GM12878 (cell line): Measurements from ENCODE around the gene UBAP1L. TPM values are rescaled to one million over a fixed set of nuclear protein-coding genes. Genes with fewer than 3 reads are reported as not detected.

Experiments
- ATAC-seq: fragments of 200-7000 bp; cut with Tn5 transposase; 3 replicates; pipeline ENCODE4 v1.9.1; 2020; ENCODE audit warnings: mild to moderate bottlenecking, moderate library complexity
- BruUV-seq: library from RNA; stranded (reverse); fragments of 400-500 nt; replicated peaks from 2 replicates; lab custom pipeline; 2021; lab: Mats Ljungman, UMichigan
- CTCF ChIA-PET: fragments of 300-600 bp; sonication (Branson Sonifier 250); formaldehyde crosslinking; extraction: SDS; loops from one replicate; lab custom pipeline; 2021; ENCODE audit warnings: inconsistent platforms; lab: Yijun Ruan, JAX
- POLR2A ChIA-PET: fragments of 350-600 bp; formaldehyde crosslinking; extraction: SDS; loops from one replicate; lab custom pipeline; 2021; ENCODE audit warnings: inconsistent platforms; lab: Charles Lee
- RAD21 ChIA-PET: fragments of 300-600 bp; sonication (Branson Sonifier 250); formaldehyde crosslinking; loops from one replicate; lab custom pipeline; 2023; ENCODE audit warnings: antibody characterized with exemption; ENCODE audit not compliant: unreplicated experiment; lab: Charles Lee
- SMC1A ChIA-PET: fragments of 300-600 bp; sonication (Branson Sonifier 250); formaldehyde crosslinking; loops from one replicate; lab custom pipeline; 2023; ENCODE audit not compliant: unreplicated experiment, uncharacterized antibody; lab: Charles Lee
- DNase-seq: peaks from one replicate; pipeline ENCODE4 v3.0.0-alpha.2; 2011; ENCODE audit warnings: low read depth, low spot score
- FAIRE-seq: peaks from 3 replicates; lab custom pipeline; 2011; peaks lifted over from hg19 to GRCh38; lab: Jason Lieb, UNC
- H2AFZ ChIP-seq: 2 replicates; pipeline ENCODE4 v1.6.0; 2011; ENCODE audit warnings: low read depth, low read length, control low read depth; ENCODE audit not compliant: control insufficient read depth
- H3K27ac ChIP-seq: 2 replicates; pipeline ENCODE4 v1.5.1; 2011; ENCODE audit warnings: control low read depth; ENCODE audit not compliant: control insufficient read depth, insufficient read depth
- H3K27me3 ChIP-seq, 2 experiments: replicated peaks in 1 of 2; 2 replicates each; pipeline versions ENCODE4 v1.6.0 to v1.6.1; 2011; ENCODE audit warnings: low read length in 1 of 2; ENCODE audit not compliant: control insufficient read depth in 2 of 2, insufficient read depth in 2 of 2
- H3K36me3 ChIP-seq, 2 experiments: 2 replicates each; pipeline ENCODE4 v1.5.1; 2011; ENCODE audit warnings: low read length in 1 of 2; ENCODE audit not compliant: control insufficient read depth in 2 of 2, insufficient read depth in 2 of 2
- H3K4me1 ChIP-seq: 2 replicates; pipeline ENCODE4 v1.6.1; 2011; ENCODE audit warnings: mild to moderate bottlenecking, low read length, moderate library complexity, mixed read lengths; ENCODE audit not compliant: control insufficient read depth, insufficient read depth
- H3K4me2 ChIP-seq: 2 replicates; pipeline ENCODE4 v1.6.0; 2011; ENCODE audit warnings: control low read depth; ENCODE audit not compliant: control insufficient read depth, insufficient read depth
- H3K4me3 ChIP-seq: fragments of 200-600 bp; sonication (generic); 2 replicates; pipeline ENCODE4 v1.5.1; 2016
- H3K79me2 ChIP-seq: 2 replicates; pipeline ENCODE4 v1.6.0; 2011; ENCODE audit warnings: low read length; ENCODE audit not compliant: control insufficient read depth, insufficient read depth
- H3K9ac ChIP-seq: 2 replicates; pipeline ENCODE4 v1.8.0; 2011; ENCODE audit warnings: low read length, control low read depth, mixed read lengths; ENCODE audit not compliant: control insufficient read depth, insufficient read depth
- H3K9me3 ChIP-seq: replicated peaks from 3 replicates; pipeline ENCODE4 v1.5.1; 2011; ENCODE audit warnings: mild to moderate bottlenecking, low read length; ENCODE audit not compliant: control insufficient read depth, insufficient read depth
- H4K20me1 ChIP-seq: 2 replicates; pipeline ENCODE4 v1.6.0; 2011; ENCODE audit not compliant: control insufficient read depth, insufficient read depth
- BCL11A ChIP-seq: IDR thresholded peaks from 2 replicates; pipeline ENCODE4 v1.6.1; 2011; ENCODE audit warnings: low read depth, low read length
- CBX3 ChIP-seq: fragments of 200-600 bp; sonication (generic); IDR thresholded peaks from 2 replicates; pipeline ENCODE4 v1.6.1; 2016; ENCODE audit warnings: low read depth, borderline replicate concordance
- KLF5 ChIP-seq: fragments of 450-650 bp; IDR thresholded peaks from 2 replicates; pipeline ENCODE4 v1.6.1; 2014; ENCODE audit warnings: mild to moderate bottlenecking; ENCODE audit not compliant: partially characterized antibody
- RBBP5 ChIP-seq: fragments of 200-600 bp; sonication (generic); conservative IDR thresholded peaks from 2 replicates; pipeline ENCODE4 v1.6.1; 2016
- RELA ChIP-seq: fragments of 450-650 bp; IDR thresholded peaks from 2 replicates; pipeline ENCODE4 v1.8.0; 2014; ENCODE audit warnings: borderline replicate concordance; ENCODE audit not compliant: partially characterized antibody
- RUNX3 ChIP-seq: IDR thresholded peaks from 2 replicates; pipeline ENCODE4 v1.6.1; 2012; ENCODE audit warnings: low read length, inconsistent platforms
- SREBF1 ChIP-seq: IDR thresholded peaks from 2 replicates; pipeline ENCODE4 v1.6.1; 2012; ENCODE audit warnings: mild to moderate bottlenecking, low read length
- TCF3 ChIP-seq: IDR thresholded peaks from 2 replicates; pipeline ENCODE4 v1.6.1; 2012; ENCODE audit warnings: low read depth, mild to moderate bottlenecking, low read length, borderline replicate concordance; ENCODE audit not compliant: insufficient read depth
- WRNIP1 ChIP-seq: IDR thresholded peaks from 2 replicates; pipeline ENCODE4 v1.6.1; 2011; ENCODE audit warnings: low read depth, low read length, improper control_type of control experiment, borderline replicate concordance
- ZNF207 ChIP-seq: fragments of 450-650 bp; IDR thresholded peaks from 2 replicates; pipeline ENCODE4 v1.6.1; 2014; ENCODE audit warnings: antibody characterized with exemption, mild to moderate bottlenecking, borderline replicate concordance
- ZNF24 ChIP-seq: fragments of 450-650 bp; IDR thresholded peaks from 2 replicates; pipeline ENCODE4 v1.6.1; 2017; ENCODE audit warnings: antibody characterized with exemption, mild to moderate bottlenecking
- WGBS: methylation state at CpG from one replicate; pipeline ENCODE4 v1.1.6; 2016; ENCODE audit warnings: low lambda C conversion rate; ENCODE audit not compliant: insufficient replicate concordance, insufficient coverage; ENCODE audit errors: missing lambda C conversion rate; 5-methylcytosine and 5-hydroxymethylcytosine counted together
- in situ Hi-C: fragments of 300-500 bp; cut with MboI; formaldehyde crosslinking; loops from 9 replicates; pipeline ENCODE4 v1.14.3; 2018; ENCODE audit warnings: mixed read lengths
- intact Hi-C: fragments of 100-400 bp; cut with micrococcal nuclease; formaldehyde crosslinking; loops from one replicate; pipeline ENCODE4 v1.14.2; 2022; ENCODE audit not compliant: unreplicated experiment
- polyA plus RNA-seq, 11 experiments: library from polyadenylated mRNA; depleted of rRNA in 4 of 11; unstranded in 6 of 11; stranded (reverse) in 5 of 11; fragments of >200 nt; fragmentation: Nextera tagmentation in 4 of 11; fragmentation: Illumina TruSeq in 1 of 11; extraction: Ambion mirVana in 4 of 11; extraction: Trizol in 1 of 11; gene quantifications; 1 replicate in 1 of 11; 2 replicates in 10 of 11; pipeline versions ENCODE4 v1.2.1 to v1.2.3, GENCODE V29; 2011 to 2016; ENCODE audit warnings: inconsistent platforms in 2 of 11, missing spikeins in 2 of 11, low read depth in 1 of 11
- total RNA-seq, 4 experiments: library from RNA; depleted of rRNA in 3 of 4; stranded (reverse); fragments of >200 nt in 3 of 4; fragmentation: Illumina TruSeq in 1 of 4; extraction: Trizol in 1 of 4; gene quantifications; 2 replicates each; pipeline versions ENCODE4 v1.2.1 to v1.2.3, GENCODE V29; 2013 to 2021
- TF ChIP-seq, protein P1 (sequence below): IDR thresholded peaks from 2 replicates; pipeline ENCODE4 v1.6.1; 2011; ENCODE audit warnings: borderline replicate concordance, low read depth, mild to moderate bottlenecking, moderate library complexity, mixed read lengths, low read length; ENCODE audit not compliant: insufficient read depth; ENCODE audit errors: extremely low read length
- TF ChIP-seq, protein P2 (sequence below): fragments of 450-650 bp; IDR thresholded peaks from 2 replicates; pipeline ENCODE4 v1.6.1; 2017; ENCODE audit warnings: mild to moderate bottlenecking, moderate library complexity
- TF ChIP-seq, protein P3 (sequence below): IDR thresholded peaks from 2 replicates; pipeline ENCODE4 v1.6.1; 2011; ENCODE audit warnings: borderline replicate concordance, low read depth, mild to moderate bottlenecking, moderate library complexity, low read length; ENCODE audit not compliant: insufficient read depth, poor library complexity, severe bottlenecking

Gene UBAP1L
- total and polyA plus RNA-seq, 10 of the 15 experiments (the other 5 are each of a cell fraction or from before 2014, with no cell fraction given) = 0.03 to 2.6 (median 1.0) TPM

- TF ChIP-seq SREBF1 (no peak), ZNF24 (no peak), BCL11A (no peak), RBBP5 (no peak)
These were observed 26.9 kb downstream of the UBAP1L start (continued) for GRCh38 chr15:65087873-65088642.

- H3K27ac ChIP-seq = no peak overlapping the region
- ChIA-PET SMC1A (interaction anchor here (1.1 to 1.8 kb wide), 3 partner anchors 32 to 53 kb away, joined by 4 to 7 read pairs (median 5); no protein-coding TSS in a partner anchor), CTCF (interaction anchor here (1.0 to 2.6 kb wide), 7 partner anchors 14 to 356 kb away, joined by 3 to 8 read pairs (median 5); no protein-coding TSS in a partner anchor), POLR2A (no interaction called here), RAD21 (interaction anchor here (0.6 to 1.6 kb wide), 4 partner anchors 25 to 356 kb away, joined by 3 to 4 read pairs (median 3); no protein-coding TSS in a partner anchor)
- H3K9me3 ChIP-seq = no peaks in the 10 kb centered on the region
- FAIRE-seq (no peak), ATAC-seq (no peak), DNase-seq (no peak)
- H3K4me2 ChIP-seq = no peak overlapping the region
- intact Hi-C loops = loop anchor here (10.0 kb wide), 1 partner anchor 353 kb away; no protein-coding TSS in a partner anchor
- H3K9ac ChIP-seq = no peak overlapping the region
- H3K27me3 ChIP-seq = peaks cover 0 to 6% of the 10 kb centered on the region in 2 experiments; a peak in 1 of 4 replicates
- in situ Hi-C loops = no loop called here
- H4K20me1 ChIP-seq = no peaks in the 10 kb centered on the region
- 64% methylated on average over 3 of the region's 3 CpGs for WGBS
- H3K36me3 ChIP-seq = no peaks in the 10 kb centered on the region
- H2AFZ ChIP-seq = no peak overlapping the region
- H3K4me1 ChIP-seq = no peaks in the 10 kb centered on the region
- no peaks in the 10 kb centered on the region for H3K79me2 ChIP-seq
- H3K4me3 ChIP-seq = no peak overlapping the region
- BruUV-seq = no TSS peak
- TF ChIP-seq BCL11A = no peak
- TF ChIP-seq, protein P1, sequence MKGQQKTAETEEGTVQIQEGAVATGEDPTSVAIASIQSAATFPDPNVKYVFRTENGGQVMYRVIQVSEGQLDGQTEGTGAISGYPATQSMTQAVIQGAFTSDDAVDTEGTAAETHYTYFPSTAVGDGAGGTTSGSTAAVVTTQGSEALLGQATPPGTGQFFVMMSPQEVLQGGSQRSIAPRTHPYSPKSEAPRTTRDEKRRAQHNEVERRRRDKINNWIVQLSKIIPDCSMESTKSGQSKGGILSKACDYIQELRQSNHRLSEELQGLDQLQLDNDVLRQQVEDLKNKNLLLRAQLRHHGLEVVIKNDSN = no peak
- TF ChIP-seq, protein P2, sequence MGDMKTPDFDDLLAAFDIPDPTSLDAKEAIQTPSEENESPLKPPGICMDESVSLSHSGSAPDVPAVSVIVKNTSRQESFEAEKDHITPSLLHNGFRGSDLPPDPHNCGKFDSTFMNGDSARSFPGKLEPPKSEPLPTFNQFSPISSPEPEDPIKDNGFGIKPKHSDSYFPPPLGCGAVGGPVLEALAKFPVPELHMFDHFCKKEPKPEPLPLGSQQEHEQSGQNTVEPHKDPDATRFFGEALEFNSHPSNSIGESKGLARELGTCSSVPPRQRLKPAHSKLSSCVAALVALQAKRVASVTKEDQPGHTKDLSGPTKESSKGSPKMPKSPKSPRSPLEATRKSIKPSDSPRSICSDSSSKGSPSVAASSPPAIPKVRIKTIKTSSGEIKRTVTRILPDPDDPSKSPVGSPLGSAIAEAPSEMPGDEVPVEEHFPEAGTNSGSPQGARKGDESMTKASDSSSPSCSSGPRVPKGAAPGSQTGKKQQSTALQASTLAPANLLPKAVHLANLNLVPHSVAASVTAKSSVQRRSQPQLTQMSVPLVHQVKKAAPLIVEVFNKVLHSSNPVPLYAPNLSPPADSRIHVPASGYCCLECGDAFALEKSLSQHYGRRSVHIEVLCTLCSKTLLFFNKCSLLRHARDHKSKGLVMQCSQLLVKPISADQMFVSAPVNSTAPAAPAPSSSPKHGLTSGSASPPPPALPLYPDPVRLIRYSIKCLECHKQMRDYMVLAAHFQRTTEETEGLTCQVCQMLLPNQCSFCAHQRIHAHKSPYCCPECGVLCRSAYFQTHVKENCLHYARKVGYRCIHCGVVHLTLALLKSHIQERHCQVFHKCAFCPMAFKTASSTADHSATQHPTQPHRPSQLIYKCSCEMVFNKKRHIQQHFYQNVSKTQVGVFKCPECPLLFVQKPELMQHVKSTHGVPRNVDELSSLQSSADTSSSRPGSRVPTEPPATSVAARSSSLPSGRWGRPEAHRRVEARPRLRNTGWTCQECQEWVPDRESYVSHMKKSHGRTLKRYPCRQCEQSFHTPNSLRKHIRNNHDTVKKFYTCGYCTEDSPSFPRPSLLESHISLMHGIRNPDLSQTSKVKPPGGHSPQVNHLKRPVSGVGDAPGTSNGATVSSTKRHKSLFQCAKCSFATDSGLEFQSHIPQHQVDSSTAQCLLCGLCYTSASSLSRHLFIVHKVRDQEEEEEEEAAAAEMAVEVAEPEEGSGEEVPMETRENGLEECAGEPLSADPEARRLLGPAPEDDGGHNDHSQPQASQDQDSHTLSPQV = no peak
- no peak for TF ChIP-seq TCF3
- no peak for TF ChIP-seq CBX3
- TF ChIP-seq WRNIP1 = no peak
- no peak for TF ChIP-seq ZNF207
- TF ChIP-seq RELA = no peak
- no peak for TF ChIP-seq RUNX3
- TF ChIP-seq, protein P3, sequence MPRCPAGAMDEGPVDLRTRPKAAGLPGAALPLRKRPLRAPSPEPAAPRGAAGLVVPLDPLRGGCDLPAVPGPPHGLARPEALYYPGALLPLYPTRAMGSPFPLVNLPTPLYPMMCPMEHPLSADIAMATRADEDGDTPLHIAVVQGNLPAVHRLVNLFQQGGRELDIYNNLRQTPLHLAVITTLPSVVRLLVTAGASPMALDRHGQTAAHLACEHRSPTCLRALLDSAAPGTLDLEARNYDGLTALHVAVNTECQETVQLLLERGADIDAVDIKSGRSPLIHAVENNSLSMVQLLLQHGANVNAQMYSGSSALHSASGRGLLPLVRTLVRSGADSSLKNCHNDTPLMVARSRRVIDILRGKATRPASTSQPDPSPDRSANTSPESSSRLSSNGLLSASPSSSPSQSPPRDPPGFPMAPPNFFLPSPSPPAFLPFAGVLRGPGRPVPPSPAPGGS = no peak
- no peak for TF ChIP-seq KLF5
These were observed 27.6 kb downstream of the UBAP1L start for GRCh38 chr15:65087411-65087810.
